CD4-positive, alpha-beta T cell (primary cell): ENCODE measurements around the gene FITM2. TPM values are rescaled to one million over a fixed set of nuclear protein-coding genes. Genes with fewer than 3 reads are reported as not detected.

Experiments
- ATAC-seq: fragments of 200-7000 bp; cut with Tn5 transposase; one replicate; pipeline ENCODE4 v1.10.0; 2022; ENCODE audit warnings: mild to moderate bottlenecking; ENCODE audit not compliant: poor library complexity
- CTCF ChIA-PET: fragments of 350-600 bp; sonication (Branson Sonifier 250); formaldehyde crosslinking; loops from one replicate; lab custom pipeline; 2021; ENCODE audit warnings: antibody characterized with exemption, inconsistent platforms; lab: Charles Lee
- POLR2A ChIA-PET: fragments of 350-600 bp; sonication (Branson Sonifier 250); formaldehyde crosslinking; loops from one replicate; lab custom pipeline; 2021; ENCODE audit warnings: antibody characterized with exemption, inconsistent platforms; lab: Charles Lee
- DNase-seq, 14 experiments: peaks; one replicate each; pipeline ENCODE4 v3.0.0-alpha.2; 2013 to 2020; ENCODE audit warnings: mixed read lengths in 2 of 14
- H3K27ac ChIP-seq, 2 donors: one replicate each; pipeline versions ENCODE4 v1.5.1 to v1.7.0; 2013; ENCODE audit warnings: low read length in 2 of 2, low read depth in 1 of 2, mild to moderate bottlenecking in 1 of 2
- H3K27me3 ChIP-seq, 2 experiments: 1 replicate in 1 of 2; 2 replicates in 1 of 2; pipeline versions ENCODE4 v1.6.1 to v1.7.0; 2013; ENCODE audit warnings: low read length in 2 of 2, control low read depth in 1 of 2, mild to moderate bottlenecking in 1 of 2, moderate library complexity in 1 of 2; ENCODE audit not compliant: insufficient read depth in 2 of 2, control insufficient read depth in 1 of 2
- H3K36me3 ChIP-seq: one replicate; pipeline ENCODE4 v1.6.1; 2013; ENCODE audit warnings: low read length, control low read depth; ENCODE audit not compliant: insufficient read depth
- H3K4me1 ChIP-seq: one replicate; pipeline ENCODE4 v1.6.1; 2013; ENCODE audit warnings: low read length, control low read depth; ENCODE audit not compliant: insufficient read depth
- H3K4me3 ChIP-seq: one replicate; pipeline ENCODE4 v1.5.1; 2013; ENCODE audit warnings: mild to moderate bottlenecking, low read length, moderate library complexity
- H3K9me3 ChIP-seq, 2 experiments: 1 replicate in 1 of 2; 2 replicates in 1 of 2; pipeline versions ENCODE4 v1.6.1 to v1.7.0; 2013; ENCODE audit warnings: low read length in 2 of 2, mild to moderate bottlenecking in 2 of 2, control low read depth in 1 of 2, moderate library complexity in 1 of 2; ENCODE audit not compliant: control insufficient read depth in 1 of 2, insufficient read depth in 1 of 2
- H3K27ac Mint-ChIP-seq: one replicate; pipeline ENCODE4 v1.8.0; 2020; ENCODE audit warnings: mixed read lengths
- H3K27me3 Mint-ChIP-seq: one replicate; pipeline ENCODE4 v1.8.0; 2021; ENCODE audit warnings: mixed read lengths
- H3K36me3 Mint-ChIP-seq: one replicate; pipeline ENCODE4 v1.8.0; 2021; ENCODE audit warnings: low read depth, mixed read lengths
- H3K4me1 Mint-ChIP-seq: one replicate; pipeline ENCODE4 v1.8.0; 2021; ENCODE audit warnings: low read depth, mixed read lengths
- H3K4me3 Mint-ChIP-seq: one replicate; pipeline ENCODE4 v1.8.0; 2020; ENCODE audit warnings: mild to moderate bottlenecking, mixed read lengths
- H3K9me3 Mint-ChIP-seq: one replicate; pipeline ENCODE4 v1.8.0; 2020; ENCODE audit warnings: mixed read lengths
- CTCF ChIP-seq: fragments of 200-600 bp; IDR thresholded peaks from one replicate; pipeline ENCODE4 v1.8.0; 2022; ENCODE audit warnings: antibody characterized with exemption, mild to moderate bottlenecking
- intact Hi-C, 2 experiments: fragments of 100-400 bp; cut with DNase I in 1 of 2; cut with micrococcal nuclease in 1 of 2; formaldehyde crosslinking; loops; one replicate each; pipeline versions ENCODE4 v1.15.1 to v1.9.0; 2023 to 2025; cut with DNase I, micrococcal nuclease
- total RNA-seq, 174 experiments: library from RNA in 2 of 174; stranded (reverse) in 2 of 174; gene quantifications; one replicate each; pipeline ENCODE4 v1.2.3 and lab custom pipeline; 2021 to 2026

FITM2 gene
- total RNA-seq, 2 experiments from 2014 or later, result 3.2 to 3.4 TPM

- Histone ChIP-seq H3K27me3 (no peaks in the 10 kb centered on the region), H3K9me3 (no peaks in the 10 kb centered on the region), H3K36me3 (no peaks in the 10 kb centered on the region), H3K4me3 (no peak overlapping the region), H3K4me1 (no peaks in the 10 kb centered on the region), H3K27ac (no peak overlapping the region)
- Mint-ChIP-seq H3K9me3 (no peaks in the 10 kb centered on the region), H3K27me3 (no peaks in the 10 kb centered on the region), H3K4me1 (peaks cover 3% of the 10 kb centered on the region), H3K36me3 (peaks cover 6% of the 10 kb centered on the region), H3K27ac (no peak overlapping the region), H3K4me3 (no peak overlapping the region)
- CTCF ChIA-PET, result no interaction called here
- intact Hi-C loops, result no loop called here
- no peak for DNase-seq
- POLR2A ChIA-PET, result no interaction called here
- no peak for TF ChIP-seq CTCF
- no peak for ATAC-seq
Observed at GRCh38 chr20:44297721-44298120, 13.3 kb downstream of the FITM2 start.

DNA sequence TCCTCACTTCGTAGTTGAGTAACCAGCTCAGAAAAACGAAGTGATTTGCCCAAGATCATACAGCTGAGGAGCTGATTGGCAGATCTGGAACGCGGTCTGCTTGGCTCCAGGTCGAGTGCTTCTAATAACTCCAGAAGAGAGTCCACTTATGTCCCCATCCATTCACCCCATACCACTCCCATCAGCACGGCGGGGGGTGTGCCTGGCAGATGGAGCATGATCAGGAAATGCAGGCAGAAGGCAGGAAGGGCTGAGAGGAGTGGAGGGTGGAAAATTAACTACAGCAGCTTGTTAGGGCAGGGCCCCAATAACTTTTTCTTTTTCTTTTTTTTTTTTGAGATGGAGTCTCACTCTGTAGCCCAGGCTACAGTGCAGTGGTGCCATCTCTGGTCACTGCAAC is 15.0 kb downstream of the FITM2 start:
- Histone ChIP-seq H3K27me3 (no peaks in the 10 kb centered on the region), H3K27ac (no peak overlapping the region), H3K4me3 (no peak overlapping the region), H3K36me3 (no peaks in the 10 kb centered on the region), H3K4me1 (no peaks in the 10 kb centered on the region), H3K9me3 (no peaks in the 10 kb centered on the region)
- intact Hi-C loops, result no loop called here
- POLR2A ChIA-PET, result no interaction called here
- DNase-seq, result no peak
- CTCF ChIA-PET, result interaction anchor here (1.4 kb wide), 1 partner anchor 15 kb away, joined by 3 read pairs; the partner anchor contains the start of gene FITM2
- Mint-ChIP-seq H3K9me3 (no peaks in the 10 kb centered on the region), H3K27me3 (no peaks in the 10 kb centered on the region), H3K4me1 (no peaks in the 10 kb centered on the region), H3K36me3 (peaks cover 6% of the 10 kb centered on the region), H3K27ac (no peak overlapping the region), H3K4me3 (no peak overlapping the region)
- TF ChIP-seq CTCF, result no peak
- no peak for ATAC-seq

- H3K9me3 Mint-ChIP-seq, result no peaks in the 10 kb centered on the region
- Histone ChIP-seq H3K36me3 (peaks cover 3% of the 10 kb centered on the region), H3K27ac (no peak overlapping the region), H3K4me1 (no peaks in the 10 kb centered on the region), H3K9me3 (no peaks in the 10 kb centered on the region), H3K27me3 (no peaks in the 10 kb centered on the region), H3K4me3 (no peak overlapping the region)
- CTCF ChIA-PET, result no interaction called here
- H3K4me3 Mint-ChIP-seq, result no peak overlapping the region
- POLR2A ChIA-PET, result no interaction called here
- DNase-seq (no peak), ATAC-seq (no peak)
- peaks cover 27% of the 10 kb centered on the region for H3K36me3 Mint-ChIP-seq
- TF ChIP-seq CTCF, result no peak
- intact Hi-C loops, result no loop called here
- H3K4me1 Mint-ChIP-seq, result no peaks in the 10 kb centered on the region
- H3K27me3 Mint-ChIP-seq, result no peaks in the 10 kb centered on the region
- H3K27ac Mint-ChIP-seq, result no peak overlapping the region
Observed at GRCh38 chr20:44291754-44292153, 19.2 kb downstream of the FITM2 start.
